ENCODE data around the gene COP1.
"Not testable (repeated sequence)": the region's sequence is repeated elsewhere in the genome, so short reads cannot be mapped to it uniquely, and the experiment has no call there.

COP1 gene

DNA sequence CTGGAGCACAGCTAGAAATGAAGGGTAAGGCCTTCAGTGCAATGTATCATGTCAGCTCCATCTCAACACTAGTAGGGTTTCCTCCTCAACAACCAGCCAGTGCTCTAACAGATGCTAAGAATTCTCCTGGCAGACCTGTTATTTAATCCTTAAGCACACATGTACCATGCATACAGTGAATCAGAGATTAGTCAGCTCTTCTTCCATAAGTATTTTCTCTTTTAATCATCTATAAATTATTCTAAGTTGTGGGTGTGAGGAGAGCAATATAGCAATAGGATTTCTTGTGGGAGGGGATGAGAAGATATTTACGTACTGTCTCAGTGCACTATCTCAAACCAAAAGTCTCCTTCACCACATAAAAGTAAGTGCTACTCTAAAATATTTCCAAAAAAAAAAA is 95.3 kb downstream of the COP1 start:
- TF ChIP-seq, protein P1, sequence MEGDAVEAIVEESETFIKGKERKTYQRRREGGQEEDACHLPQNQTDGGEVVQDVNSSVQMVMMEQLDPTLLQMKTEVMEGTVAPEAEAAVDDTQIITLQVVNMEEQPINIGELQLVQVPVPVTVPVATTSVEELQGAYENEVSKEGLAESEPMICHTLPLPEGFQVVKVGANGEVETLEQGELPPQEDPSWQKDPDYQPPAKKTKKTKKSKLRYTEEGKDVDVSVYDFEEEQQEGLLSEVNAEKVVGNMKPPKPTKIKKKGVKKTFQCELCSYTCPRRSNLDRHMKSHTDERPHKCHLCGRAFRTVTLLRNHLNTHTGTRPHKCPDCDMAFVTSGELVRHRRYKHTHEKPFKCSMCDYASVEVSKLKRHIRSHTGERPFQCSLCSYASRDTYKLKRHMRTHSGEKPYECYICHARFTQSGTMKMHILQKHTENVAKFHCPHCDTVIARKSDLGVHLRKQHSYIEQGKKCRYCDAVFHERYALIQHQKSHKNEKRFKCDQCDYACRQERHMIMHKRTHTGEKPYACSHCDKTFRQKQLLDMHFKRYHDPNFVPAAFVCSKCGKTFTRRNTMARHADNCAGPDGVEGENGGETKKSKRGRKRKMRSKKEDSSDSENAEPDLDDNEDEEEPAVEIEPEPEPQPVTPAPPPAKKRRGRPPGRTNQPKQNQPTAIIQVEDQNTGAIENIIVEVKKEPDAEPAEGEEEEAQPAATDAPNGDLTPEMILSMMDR (IDR thresholded peaks at IDR 0.05; ENCODE audit: borderline replicate concordance, insufficient read depth, low read depth, low read length), result no peak

DNA sequence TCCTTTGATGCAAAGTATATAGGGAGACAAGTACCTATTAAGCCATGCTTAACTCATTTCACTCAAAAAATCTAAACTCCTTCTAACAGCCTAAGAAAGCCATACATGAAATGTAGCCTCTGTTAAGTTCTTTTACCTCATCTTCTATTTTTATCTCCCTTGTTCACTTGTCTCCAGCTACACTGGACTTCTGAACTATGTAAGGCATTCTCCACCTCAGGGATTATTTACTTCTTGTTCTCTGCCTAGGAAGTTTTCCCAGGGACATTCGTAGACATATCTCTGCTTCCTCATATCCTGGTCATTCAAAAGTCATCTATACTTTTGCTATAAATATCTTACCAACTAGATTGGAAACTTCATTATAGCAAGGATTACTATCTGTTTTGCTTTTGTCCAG is 96.9 kb downstream of the COP1 start:
- H3K4me3 ChIP-seq (ENCODE audit: low read depth, low read length), result no peak overlapping the region
- TF ChIP-seq, protein P1 (IDR thresholded peaks at IDR 0.05; ENCODE audit: borderline replicate concordance, insufficient read depth, low read depth, low read length), result no peak

More for the DNA sequence above, 95.3 kb downstream of the COP1 start:
- no peak overlapping the region for H3K4me3 ChIP-seq (ENCODE audit: low read depth, low read length)

- no peak overlapping the region for H3K4me3 ChIP-seq (ENCODE audit: low read depth, low read length)
- TF ChIP-seq, protein P1 (IDR thresholded peaks at IDR 0.05; ENCODE audit: borderline replicate concordance, insufficient read depth, low read depth, low read length), result no peak
Observed at GRCh38 chr1:176102768-176103350, 104.2 kb downstream of the COP1 start.

GRCh38 chr1:176101951-176102642 is 105.0 kb downstream of the COP1 start:
- TF ChIP-seq, protein P1 (IDR thresholded peaks at IDR 0.05; ENCODE audit: borderline replicate concordance, insufficient read depth, low read depth, low read length), result no peak
- H3K4me3 ChIP-seq (ENCODE audit: low read depth, low read length), result no peak overlapping the region

GRCh38 chr1:176098560-176098959 is 108.5 kb downstream of the COP1 start:
- TF ChIP-seq, protein P1 (IDR thresholded peaks at IDR 0.05; ENCODE audit: borderline replicate concordance, insufficient read depth, low read depth, low read length), result no peak
- H3K4me3 ChIP-seq (ENCODE audit: low read depth, low read length), result no peak overlapping the region

- no peak overlapping the region for H3K4me3 ChIP-seq (ENCODE audit: low read depth, low read length)
- TF ChIP-seq, protein P1 (IDR thresholded peaks at IDR 0.05; ENCODE audit: borderline replicate concordance, insufficient read depth, low read depth, low read length), result no peak
Observed at GRCh38 chr1:176096015-176096414, 111.1 kb downstream of the COP1 start.

GRCh38 chr1:176090766-176091165 is 116.3 kb downstream of the COP1 start:
- TF ChIP-seq, protein P1 (IDR thresholded peaks at IDR 0.05; ENCODE audit: borderline replicate concordance, insufficient read depth, low read depth, low read length), result no peak
- no peak overlapping the region for H3K4me3 ChIP-seq (ENCODE audit: low read depth, low read length)

DNA sequence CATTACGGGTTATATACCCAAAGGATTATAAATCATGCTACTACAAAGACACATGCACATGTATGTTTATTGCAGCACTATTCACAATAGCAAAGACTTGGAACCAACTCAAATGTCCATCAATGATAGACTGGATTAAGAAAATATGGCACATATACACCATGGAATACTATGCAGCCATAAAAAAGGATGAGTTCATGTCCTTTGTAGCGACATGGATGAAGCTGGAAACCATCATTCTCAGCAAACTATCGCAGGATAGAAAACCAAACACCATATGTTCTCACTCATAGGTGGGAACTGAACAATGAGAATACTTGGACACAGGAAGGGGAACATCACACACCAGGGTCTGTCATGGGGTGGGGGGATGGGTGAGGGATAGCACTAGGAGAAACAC is 119.3 kb downstream of the COP1 start:
- not testable (repeated sequence) for H3K4me3 ChIP-seq (ENCODE audit: low read depth, low read length)

All from GM12875 (cell line).